Transverse colon (tissue), 4 donors: ENCODE results near the gene RCHY1. TPM values are rescaled to one million over a fixed set of nuclear protein-coding genes. Genes with fewer than 3 reads are reported as not detected.
A peak's percentile ranks its signal among the peaks of the same experiment; 100 is the strongest.

Experiments
- DNase-seq: peaks from one replicate; pipeline ENCODE4 v3.0.0-alpha.2; 2019
- H3K27ac ChIP-seq, 4 donors: fragments of 200-600 bp; sonication (generic); 2 replicates each; pipeline ENCODE4 v1.5.1; 2016 to 2018; ENCODE audit warnings: inconsistent platforms in 4 of 4
- H3K27me3 ChIP-seq: fragments of 200-600 bp; sonication (generic); 2 replicates; pipeline ENCODE4 v1.5.1; 2017; ENCODE audit warnings: inconsistent platforms
- H3K36me3 ChIP-seq, 4 donors: fragments of 200-600 bp; sonication (generic); 2 replicates each; pipeline ENCODE4 v1.5.1; 2017 to 2019; ENCODE audit warnings: inconsistent platforms in 4 of 4
- H3K4me1 ChIP-seq, 4 donors: fragments of 200-600 bp; sonication (generic); 2 replicates each; pipeline ENCODE4 v1.5.1; 2017 to 2020; ENCODE audit warnings: inconsistent platforms in 4 of 4
- H3K4me3 ChIP-seq, 4 donors: fragments of 200-600 bp; sonication (generic); 1 replicate in 1 of 4; 2 replicates in 3 of 4; pipeline versions ENCODE4 v1.5.1 to v1.6.1; 2017 to 2019; ENCODE audit warnings: inconsistent platforms in 4 of 4
- H3K9me3 ChIP-seq, 2 donors: fragments of 200-600 bp; sonication (generic); 2 replicates each; pipeline ENCODE4 v1.5.1; 2017 to 2019; ENCODE audit warnings: inconsistent platforms in 2 of 2
- EP300 ChIP-seq: sonication (generic); formaldehyde crosslinking; IDR thresholded peaks from one replicate; pipeline ENCODE4 v1.6.1; 2017; ENCODE audit warnings: antibody characterized with exemption, low read depth
- POLR2A ChIP-seq: fragments of 450-650 bp; IDR thresholded peaks from one replicate; pipeline ENCODE4 v1.6.1; 2016; ENCODE audit warnings: antibody characterized with exemption, mild to moderate bottlenecking, moderate library complexity
- POLR2AphosphoS5 ChIP-seq, 3 donors: sonication (generic); formaldehyde crosslinking; IDR thresholded peaks; one replicate each; pipeline ENCODE4 v1.6.1; 2016; ENCODE audit warnings: antibody characterized with exemption in 3 of 3
- WGBS, 2 donors: methylation state at CpG; one replicate each; pipeline ENCODE4 v1.1.5; 2018; ENCODE audit warnings: low coverage in 1 of 2; 5-methylcytosine and 5-hydroxymethylcytosine counted together
- in situ Hi-C, 4 donors: fragments of 200-750 bp; cut with MboI; loops; one replicate each; pipeline versions ENCODE4 v1.15.0 to v1.15.1; 2017; ENCODE audit warnings: low sequenced_read_pairs in 3 of 4, low pct_ligation_motif_present in 1 of 4, low pct_unique_long_range_greater_than_20kb in 1 of 4
- intact Hi-C: fragments of 100-400 bp; cut with DNase I; formaldehyde crosslinking; loops from one replicate; pipeline ENCODE4 v1.15.1; 2023; ENCODE audit warnings: low total_unique reads
- total RNA-seq, 4 donors: library from RNA; depleted of rRNA; stranded (reverse); fragments of >200 nt; gene quantifications; one replicate each; pipeline ENCODE4 v1.1.0, GENCODE V29; 2016
- TF ChIP-seq, protein P1 (sequence below), 5 experiments: fragments of 200-600 bp in 3 of 5; fragments of 450-650 bp in 2 of 5; sonication (generic) in 3 of 5; IDR thresholded peaks; 1 replicate in 2 of 5; 2 replicates in 3 of 5; pipeline ENCODE4 v1.5.1; 2016 to 2017; ENCODE audit warnings: antibody characterized with exemption in 5 of 5, inconsistent platforms in 3 of 5, mild to moderate bottlenecking in 2 of 5, moderate library complexity in 1 of 5

RCHY1 gene
- 10 to 100 TPM in 3 of 4 donors, 1 to 10 TPM in 1; 5.2 to 34.8 (median 22.4) TPM for total RNA-seq

DNA sequence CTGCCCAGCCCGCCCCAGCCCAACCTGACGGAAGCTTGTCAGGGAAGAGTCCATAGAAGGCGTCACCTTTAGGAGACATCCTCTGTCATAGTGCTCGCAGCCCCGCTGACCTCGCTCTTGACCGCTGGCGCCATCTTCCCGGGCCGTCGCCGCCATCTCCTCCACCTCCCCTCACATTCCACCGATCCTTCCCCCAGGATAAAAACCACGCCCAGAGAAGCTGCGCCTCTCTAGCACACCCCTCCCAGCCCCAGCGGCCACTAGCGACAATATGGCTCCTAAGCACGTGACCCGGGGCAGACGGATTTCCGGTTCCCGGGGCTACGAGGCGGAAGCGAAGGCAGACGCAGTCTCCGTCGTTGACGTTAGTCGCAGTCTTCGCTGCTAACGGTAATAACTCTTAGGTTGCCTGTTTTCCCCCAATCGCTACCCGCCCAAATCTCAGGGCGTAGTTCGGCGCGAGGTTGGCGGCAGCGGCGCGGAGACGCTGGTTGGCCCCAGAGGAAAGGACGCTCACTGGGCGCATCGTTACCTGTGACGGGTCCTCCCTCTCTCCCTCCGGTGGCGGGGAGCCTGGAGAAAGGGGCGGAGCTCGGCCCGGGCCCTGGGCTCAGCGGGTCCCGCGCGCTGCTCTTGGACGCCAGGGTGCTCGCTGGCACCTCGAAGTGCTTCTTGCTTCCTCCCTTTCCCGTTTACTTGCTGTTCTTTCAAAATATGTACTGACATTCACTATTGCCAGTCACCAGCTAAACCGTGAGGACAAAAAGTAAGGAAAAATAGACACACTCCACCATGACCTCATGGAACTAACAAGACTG is at the start of gene RCHY1, which contains the start of gene THAP6:
TSS of gene RCHY1 (minus strand) at position 273 of the 818 bp plus-strand sequence. CDS start at position 156, 117 bp downstream.
TSS of gene THAP6 (plus strand) at position 343 of the 818 bp plus-strand sequence. CDS start 980 bp downstream, outside the sequence.
- H3K9me3 ChIP-seq = no peaks in the 10 kb centered on the region
- intact Hi-C loops = no loop called here
- peak within 1 kb of the TSS; percentile 93 to 99 (median 96) for H3K27ac ChIP-seq
- peaks cover 0 to 18% (median 3%) of the 10 kb centered on the region in 4 donors for H3K36me3 ChIP-seq
- no peaks in the 10 kb centered on the region for H3K27me3 ChIP-seq
- in situ Hi-C loops = no loop called here
- DNase-seq = peak; percentile 97
- H3K4me3 ChIP-seq = peak within 1 kb of the TSS; percentile 67 to 85 (median 78)
- TF ChIP-seq POLR2AphosphoS5 (IDR thresholded peaks at IDR 0.05) (peak; percentile 89 to 97 (median 96)), EP300 (no peak), POLR2A (peak; percentile 95)
- TF ChIP-seq, protein P1, sequence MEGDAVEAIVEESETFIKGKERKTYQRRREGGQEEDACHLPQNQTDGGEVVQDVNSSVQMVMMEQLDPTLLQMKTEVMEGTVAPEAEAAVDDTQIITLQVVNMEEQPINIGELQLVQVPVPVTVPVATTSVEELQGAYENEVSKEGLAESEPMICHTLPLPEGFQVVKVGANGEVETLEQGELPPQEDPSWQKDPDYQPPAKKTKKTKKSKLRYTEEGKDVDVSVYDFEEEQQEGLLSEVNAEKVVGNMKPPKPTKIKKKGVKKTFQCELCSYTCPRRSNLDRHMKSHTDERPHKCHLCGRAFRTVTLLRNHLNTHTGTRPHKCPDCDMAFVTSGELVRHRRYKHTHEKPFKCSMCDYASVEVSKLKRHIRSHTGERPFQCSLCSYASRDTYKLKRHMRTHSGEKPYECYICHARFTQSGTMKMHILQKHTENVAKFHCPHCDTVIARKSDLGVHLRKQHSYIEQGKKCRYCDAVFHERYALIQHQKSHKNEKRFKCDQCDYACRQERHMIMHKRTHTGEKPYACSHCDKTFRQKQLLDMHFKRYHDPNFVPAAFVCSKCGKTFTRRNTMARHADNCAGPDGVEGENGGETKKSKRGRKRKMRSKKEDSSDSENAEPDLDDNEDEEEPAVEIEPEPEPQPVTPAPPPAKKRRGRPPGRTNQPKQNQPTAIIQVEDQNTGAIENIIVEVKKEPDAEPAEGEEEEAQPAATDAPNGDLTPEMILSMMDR (IDR thresholded peaks at IDR 0.05) = peak in 1 of 5 experiments; percentile 36
- peaks cover 11 to 55% (median 38%) of the 10 kb centered on the region in 4 donors for H3K4me1 ChIP-seq
- 0 to 1% methylated on average over 24 to 61 of the region's 61 CpGs for WGBS, 2 donors

DNA sequence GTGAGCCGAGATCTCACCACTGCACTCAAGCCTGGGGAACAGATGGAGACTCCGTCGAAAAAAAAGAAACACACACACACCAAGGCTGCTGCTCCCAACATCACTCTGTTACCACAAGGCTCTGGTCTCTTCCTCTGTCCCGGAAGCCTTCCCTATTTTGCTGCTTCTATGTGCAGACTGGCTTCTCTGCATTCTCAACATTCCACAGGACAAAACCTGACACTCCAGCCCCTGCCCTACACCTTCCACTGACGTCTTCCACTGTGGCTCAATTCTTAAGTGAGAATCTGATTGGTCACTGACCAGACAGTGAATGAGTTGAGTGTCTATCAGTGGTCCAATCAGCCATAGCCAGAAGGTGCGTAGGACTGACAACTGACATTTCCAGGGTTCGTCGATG is 47.6 kb upstream of the RCHY1 start:
- Histone ChIP-seq H3K27ac (no peak overlapping the region), H3K4me3 (no peak overlapping the region), H3K9me3 (no peaks in the 10 kb centered on the region), H3K36me3 (no peaks in the 10 kb centered on the region), H3K27me3 (no peaks in the 10 kb centered on the region), H3K4me1 (no peaks in the 10 kb centered on the region)
- no peak for DNase-seq
- WGBS, 2 donors = 86 to 93% methylated on average over 3 to 8 of the region's 8 CpGs
- intact Hi-C loops = no loop called here
- in situ Hi-C loops = loop anchor here in 1 of 4 donors (10.0 kb wide), 1 partner anchor 293 kb away; no protein-coding TSS in a partner anchor
- TF ChIP-seq POLR2AphosphoS5 (IDR thresholded peaks at IDR 0.05) (no peak), EP300 (no peak), POLR2A (no peak)
- TF ChIP-seq, protein P1 (IDR thresholded peaks at IDR 0.05) = no peak

DNA sequence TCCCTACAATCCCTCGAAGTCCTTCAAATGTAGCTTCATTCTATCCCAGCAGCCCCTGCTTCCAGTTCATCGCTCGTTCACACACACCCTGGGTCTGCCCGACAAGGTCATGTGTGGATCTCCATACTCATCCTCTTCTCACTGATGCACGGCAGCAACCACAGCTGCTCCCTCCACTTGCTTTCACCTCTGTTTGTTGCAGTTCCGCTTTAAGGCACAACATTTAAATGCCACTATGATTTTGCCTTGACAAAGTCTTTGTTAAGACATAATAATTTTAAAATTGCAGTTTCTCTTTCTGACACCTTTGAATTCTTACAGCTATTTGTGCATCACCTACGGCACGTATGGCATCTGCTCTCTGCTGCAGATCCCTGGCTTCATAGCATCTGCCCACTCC is 43.5 kb upstream of the RCHY1 start:
- intact Hi-C loops (no loop called here), in situ Hi-C loops (no loop called here)
- WGBS, 2 donors = 79 to 83% methylated on average over 4 to 8 of the region's 8 CpGs
- H3K4me1 ChIP-seq = no peaks in the 10 kb centered on the region
- H3K9me3 ChIP-seq = no peaks in the 10 kb centered on the region
- no peak overlapping the region for H3K4me3 ChIP-seq
- no peak for TF ChIP-seq POLR2AphosphoS5 (IDR thresholded peaks at IDR 0.05)
- TF ChIP-seq EP300 = no peak
- no peak for TF ChIP-seq POLR2A
- TF ChIP-seq, protein P1 (IDR thresholded peaks at IDR 0.05) = no peak
- no peak overlapping the region for H3K27ac ChIP-seq
- no peaks in the 10 kb centered on the region for H3K36me3 ChIP-seq
- H3K27me3 ChIP-seq = no peaks in the 10 kb centered on the region
- no peak for DNase-seq

DNA sequence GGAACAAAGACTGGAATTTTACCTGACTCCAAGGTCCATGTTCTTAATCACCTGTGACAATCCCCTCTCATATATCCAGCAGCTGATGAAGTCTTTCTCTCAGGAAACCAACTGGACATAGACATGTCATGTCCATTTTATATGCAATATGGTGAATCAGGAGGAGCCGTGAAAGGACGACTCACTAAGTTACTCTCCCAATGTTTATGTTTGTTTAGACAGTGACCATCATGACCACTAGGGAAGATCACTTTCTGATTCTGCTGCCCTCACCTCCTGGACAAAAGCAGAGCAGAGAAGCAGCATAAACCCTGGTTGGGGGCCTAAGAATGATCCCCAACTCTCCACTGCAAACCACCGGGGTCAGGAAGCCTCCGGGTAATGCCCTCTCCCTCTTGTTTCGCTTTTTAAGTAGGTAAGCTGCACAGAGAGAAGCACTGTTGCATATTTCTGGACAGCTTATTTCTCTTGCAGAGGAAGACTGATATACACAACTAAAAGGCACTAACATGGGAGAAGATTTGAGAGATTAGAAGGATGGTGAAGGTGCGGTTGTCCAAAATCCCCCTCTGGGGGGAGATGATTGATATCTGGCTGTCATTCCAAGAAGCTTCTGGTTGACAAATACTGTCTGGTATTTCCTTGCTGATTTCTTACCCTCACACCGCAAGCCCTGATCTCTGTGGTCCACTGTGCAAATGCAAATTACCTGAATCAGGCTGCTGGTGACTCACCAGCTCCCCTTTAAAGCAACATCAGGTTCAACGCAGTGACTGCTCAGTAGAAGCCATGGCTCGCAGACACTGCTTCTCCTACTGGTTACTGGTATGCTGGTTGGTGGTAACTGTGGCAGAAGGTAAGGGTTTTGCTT is 41.3 kb upstream of the RCHY1 start, which contains the start of gene ODAPH:
TSS of gene ODAPH (plus strand) at position 773 of the 871 bp plus-strand sequence. CDS start at position 790, 17 bp downstream.
- H3K4me3 ChIP-seq = no peak within 1 kb of the TSS
- no peaks in the 10 kb centered on the region for H3K36me3 ChIP-seq
- intact Hi-C loops = no loop called here
- WGBS, 2 donors = 54 to 58% methylated on average over 8 to 9 of the region's 9 CpGs
- DNase-seq = peak; percentile 38
- H3K27me3 ChIP-seq = no peaks in the 10 kb centered on the region
- H3K9me3 ChIP-seq = no peaks in the 10 kb centered on the region
- H3K4me1 ChIP-seq = no peaks in the 10 kb centered on the region
- TF ChIP-seq, protein P1 (IDR thresholded peaks at IDR 0.05) = no peak
- TF ChIP-seq EP300 (no peak), POLR2AphosphoS5 (IDR thresholded peaks at IDR 0.05) (no peak), POLR2A (no peak)
- in situ Hi-C loops = no loop called here
- H3K27ac ChIP-seq = no peak within 1 kb of the TSS
